Activated CD4-positive, CD25-positive, alpha-beta regulatory T cell treated with anti-CD3 and anti-CD28 coated beads, Interleukin-2, amount 50 U/mL, for 16 hours (primary cell): ENCODE measurements around the gene PTPRQ.
"Not testable (repeated sequence)": the region's sequence is repeated elsewhere in the genome, so short reads cannot be mapped to it uniquely, and the experiment has no call there.

ENCODE experiments used
- DNase-seq: peaks from one replicate; pipeline ENCODE4 v3.0.0-alpha.2; 2020; ENCODE audit warnings: low read depth, low spot score

The PTPRQ gene

GRCh38 chr12:80443974-80444666 is at the start of gene PTPRQ:
PTPRQ (plus strand) TSS chr12:80444235; CDS start chr12:80444346, 111 bp downstream.
- DNase-seq = no peak

GRCh38 chr12:80400571-80400991 is 43.5 kb upstream of the PTPRQ start:
- DNase-seq = no peak

GRCh38 chr12:80401191-80401590 is 42.8 kb upstream of the PTPRQ start:
- no peak for DNase-seq

DNA sequence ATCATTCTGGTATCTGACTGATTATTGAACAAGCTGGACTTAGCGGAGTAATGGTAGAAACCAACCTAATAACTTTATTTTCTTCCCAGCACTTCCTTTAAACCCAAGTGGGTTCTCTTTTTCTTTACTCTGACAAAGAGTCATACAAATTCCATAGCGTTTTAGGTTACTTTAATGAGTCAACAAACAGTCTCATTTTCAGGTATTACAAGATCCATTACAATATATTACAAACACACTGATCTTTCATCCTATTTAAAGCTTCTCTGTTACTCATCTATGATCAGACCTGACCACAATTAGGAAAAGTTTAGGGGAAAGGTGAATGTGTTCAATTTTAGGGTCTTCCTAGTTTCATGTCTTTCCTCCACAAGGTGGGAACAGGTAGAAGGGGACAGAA is 39.4 kb upstream of the PTPRQ start:
- no peak for DNase-seq

DNA sequence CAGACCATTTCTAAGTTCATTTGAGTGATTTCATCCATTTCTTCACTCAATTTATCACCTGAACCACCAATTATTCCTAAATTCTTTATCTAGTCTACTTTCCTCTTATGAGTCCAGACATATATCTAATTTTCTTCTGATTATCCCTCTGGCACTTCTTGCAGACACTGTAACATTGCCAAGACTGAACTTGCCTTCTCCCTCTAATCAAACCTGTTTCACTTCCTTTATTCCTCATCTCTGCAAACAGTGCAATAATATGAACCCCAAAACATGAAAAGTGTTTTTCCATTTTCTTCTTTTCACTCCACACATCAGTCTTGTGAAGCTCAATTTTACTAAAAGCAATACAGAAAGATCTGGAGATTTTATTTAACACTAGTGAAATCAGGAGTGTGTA is 37.8 kb upstream of the PTPRQ start:
- DNase-seq = no peak

GRCh38 chr12:80411787-80412186 is 32.2 kb upstream of the PTPRQ start:
- DNase-seq = no peak

GRCh38 chr12:80412343-80412953 is 31.6 kb upstream of the PTPRQ start:
- no peak for DNase-seq

GRCh38 chr12:80413462-80413861 is 30.6 kb upstream of the PTPRQ start:
- no peak for DNase-seq

DNA sequence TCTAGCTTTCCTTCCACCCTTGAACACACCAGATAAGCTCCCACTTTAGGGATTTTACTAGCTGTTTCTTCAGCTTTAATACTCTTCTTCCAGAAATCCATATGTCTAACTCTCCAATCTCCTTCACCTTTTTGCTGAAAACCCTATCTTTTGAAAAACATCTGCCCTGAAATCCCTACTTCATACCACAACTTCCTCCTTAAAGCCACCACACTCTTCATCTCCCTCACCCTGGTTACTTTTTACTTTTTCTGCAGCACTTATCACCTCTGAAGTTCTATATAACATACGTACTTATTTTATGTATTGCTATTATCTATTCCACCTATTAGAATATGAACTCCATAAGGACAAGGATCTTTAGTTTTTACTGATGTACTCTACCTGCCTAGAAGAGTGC is 28.6 kb upstream of the PTPRQ start:
- DNase-seq = no peak

GRCh38 chr12:80419644-80420043 is 24.4 kb upstream of the PTPRQ start:
- DNase-seq = no peak

DNA sequence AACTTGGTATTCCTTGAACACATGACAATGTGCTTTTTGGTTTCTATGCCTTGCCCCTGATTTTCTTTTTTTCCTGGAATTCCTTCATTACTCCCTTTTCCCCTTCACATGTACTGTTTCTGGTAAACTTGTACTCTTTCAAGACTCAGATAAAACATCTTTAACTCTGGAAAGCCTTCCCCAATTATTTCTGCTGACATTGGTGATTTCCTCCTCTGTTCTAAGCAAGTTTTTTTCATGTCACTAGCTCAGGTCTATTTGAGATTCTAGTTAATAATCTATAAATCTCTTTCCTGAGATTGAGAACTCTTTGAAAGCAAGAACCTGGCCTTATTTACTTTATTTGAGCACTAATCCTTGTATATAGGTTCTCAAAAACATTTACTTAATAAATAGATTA is 24.0 kb upstream of the PTPRQ start:
- DNase-seq = no peak

DNA sequence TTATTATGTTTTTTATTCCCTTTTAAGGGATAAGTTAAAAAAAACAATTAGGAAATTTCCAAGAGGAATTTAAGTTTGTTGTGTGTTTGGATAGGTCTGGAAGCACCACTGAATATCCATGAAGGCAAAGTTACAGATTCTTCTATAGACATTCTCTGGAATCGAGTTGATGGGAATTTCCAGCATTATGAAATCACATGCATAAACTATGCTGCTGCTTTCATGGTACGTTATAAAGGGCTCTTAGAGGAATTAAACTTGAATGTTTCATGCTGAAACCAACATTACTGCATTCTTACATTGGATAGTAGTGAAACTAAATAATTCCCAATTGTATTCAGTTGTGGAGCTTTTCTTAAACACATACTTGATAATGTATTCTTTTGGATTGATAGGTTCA is 21.5 kb upstream of the PTPRQ start:
- DNase-seq = no peak

- DNase-seq = no peak
These were observed 12.0 kb upstream of the PTPRQ start for GRCh38 chr12:80432061-80432460.

- no peak for DNase-seq
These were observed 2.1 kb upstream of the PTPRQ start for GRCh38 chr12:80441921-80442320.

GRCh38 chr12:80442426-80443222 is 1.4 kb upstream of the PTPRQ start:
- no peak for DNase-seq

DNA sequence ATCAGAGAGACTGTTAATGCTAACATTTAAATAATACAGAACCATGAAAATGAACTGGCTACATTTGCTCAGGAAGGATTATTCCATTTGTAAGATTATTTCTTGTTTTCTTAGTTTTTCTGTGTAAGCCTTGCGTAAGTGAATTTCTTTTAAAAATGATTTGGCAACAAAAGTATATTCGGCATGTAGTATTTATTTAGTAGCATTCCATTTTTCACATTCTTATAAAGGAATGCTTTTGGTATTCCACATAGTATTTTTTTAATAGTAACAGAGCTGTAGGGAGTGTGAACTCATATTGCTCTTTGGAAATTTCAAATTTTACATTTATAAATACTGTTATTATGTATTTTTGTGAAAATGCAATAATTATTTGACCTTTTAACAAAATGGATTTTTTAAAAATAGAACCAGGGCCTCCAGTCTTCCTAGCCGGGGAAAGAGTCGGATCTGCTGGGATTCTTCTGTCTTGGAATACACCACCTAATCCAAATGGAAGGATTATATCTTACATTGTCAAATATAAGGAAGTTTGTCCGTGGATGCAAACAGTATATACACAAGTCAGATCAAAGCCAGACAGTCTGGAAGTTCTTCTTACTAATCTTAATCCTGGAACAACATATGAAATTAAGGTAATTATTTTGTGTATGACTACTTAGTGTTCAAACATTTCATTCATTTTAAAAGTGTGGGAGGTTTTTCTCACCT is 1.2 kb downstream of the PTPRQ start:
- no peak for DNase-seq

DNA sequence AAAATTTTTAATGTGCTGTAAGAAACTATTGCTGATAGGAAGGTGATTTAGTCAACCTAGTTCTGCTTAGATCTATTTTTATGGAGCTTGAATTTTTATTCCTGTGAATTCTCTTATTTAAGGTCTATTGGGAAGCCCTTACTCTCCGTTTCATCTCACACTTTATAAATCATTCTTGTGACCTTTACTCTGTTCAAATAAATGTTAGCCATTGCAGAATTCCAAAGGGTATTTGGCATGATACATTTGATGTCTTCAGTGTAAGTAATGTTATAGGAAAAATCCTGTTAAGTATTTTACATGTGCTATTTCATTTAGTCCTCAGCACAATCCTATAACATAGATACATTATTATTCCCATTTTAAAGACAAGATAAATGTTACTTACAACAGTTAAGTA is 12.5 kb downstream of the PTPRQ start:
- DNase-seq = no peak

DNA sequence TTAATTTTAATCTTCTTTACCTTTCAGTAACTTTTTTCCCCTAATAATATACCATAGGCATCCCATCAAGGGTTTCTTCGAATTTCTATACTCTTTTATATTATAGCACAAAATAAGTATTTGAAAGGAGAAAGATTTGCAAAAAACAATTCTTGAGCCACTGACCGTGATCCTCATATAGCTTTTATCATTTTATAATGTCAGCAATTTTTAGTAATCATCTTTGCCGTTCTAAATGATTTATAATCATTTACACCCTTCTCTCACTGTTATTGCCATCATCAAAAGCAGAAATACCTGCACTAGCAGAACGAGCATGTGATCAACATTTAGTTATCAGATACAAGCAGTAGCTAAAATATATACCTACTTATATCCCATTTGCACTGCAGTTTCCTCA is 16.9 kb downstream of the PTPRQ start:
- DNase-seq = no peak

- DNase-seq = not testable (repeated sequence)
These were observed 17.8 kb downstream of the PTPRQ start for GRCh38 chr12:80461851-80462250.

DNA sequence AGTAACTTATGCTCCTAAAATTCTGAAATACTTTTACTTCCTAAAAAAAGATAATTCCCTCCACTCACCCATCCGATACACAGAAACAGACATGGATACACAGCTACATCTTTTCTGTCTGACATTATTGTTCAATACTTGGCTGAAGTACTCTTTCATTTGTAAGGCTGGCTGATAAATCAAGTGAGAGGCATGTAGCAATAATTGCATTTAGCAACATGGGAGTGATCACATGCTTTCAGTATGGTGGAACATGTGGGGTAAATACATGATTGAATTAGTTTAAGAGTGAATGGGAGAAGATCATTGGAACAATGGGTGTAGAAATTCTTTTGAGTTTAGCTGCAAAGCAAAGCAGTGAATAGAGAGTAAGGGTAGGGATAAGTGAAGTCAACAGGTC is 25.6 kb downstream of the PTPRQ start:
- no peak for DNase-seq

GRCh38 chr12:80470403-80470802 is 26.4 kb downstream of the PTPRQ start:
- DNase-seq = no peak

DNA sequence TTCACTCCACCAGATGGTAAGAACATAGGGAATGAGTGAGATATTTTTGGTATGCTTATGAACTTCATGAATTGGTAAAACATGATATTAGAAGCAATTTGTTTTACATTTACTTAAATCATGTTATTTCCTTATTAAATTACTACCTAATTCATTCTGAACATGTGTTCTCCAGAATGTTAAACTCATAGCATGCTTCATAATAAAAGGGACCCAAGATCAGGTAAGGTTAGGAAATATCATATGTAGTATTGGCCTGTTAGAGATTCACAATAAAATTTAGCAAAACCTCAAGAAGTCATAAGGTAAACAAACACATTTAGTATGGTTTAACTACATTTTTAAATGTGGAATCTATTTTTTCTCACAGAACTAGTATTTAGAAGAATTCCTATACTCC is 28.2 kb downstream of the PTPRQ start:
- DNase-seq = no peak
